Fibroblast of skin of left biceps (primary cell): ENCODE results near the gene MYCBP2.
"Not testable (repeated sequence)": the region's sequence is repeated elsewhere in the genome, so short reads cannot be mapped to it uniquely, and the experiment has no call there.

Experiments used
- DNase-seq, 2 experiments: peaks; one replicate each; pipeline ENCODE4 v3.0.0-alpha.2; 2013; ENCODE audit warnings: low read depth in 2 of 2

MYCBP2 gene

DNA sequence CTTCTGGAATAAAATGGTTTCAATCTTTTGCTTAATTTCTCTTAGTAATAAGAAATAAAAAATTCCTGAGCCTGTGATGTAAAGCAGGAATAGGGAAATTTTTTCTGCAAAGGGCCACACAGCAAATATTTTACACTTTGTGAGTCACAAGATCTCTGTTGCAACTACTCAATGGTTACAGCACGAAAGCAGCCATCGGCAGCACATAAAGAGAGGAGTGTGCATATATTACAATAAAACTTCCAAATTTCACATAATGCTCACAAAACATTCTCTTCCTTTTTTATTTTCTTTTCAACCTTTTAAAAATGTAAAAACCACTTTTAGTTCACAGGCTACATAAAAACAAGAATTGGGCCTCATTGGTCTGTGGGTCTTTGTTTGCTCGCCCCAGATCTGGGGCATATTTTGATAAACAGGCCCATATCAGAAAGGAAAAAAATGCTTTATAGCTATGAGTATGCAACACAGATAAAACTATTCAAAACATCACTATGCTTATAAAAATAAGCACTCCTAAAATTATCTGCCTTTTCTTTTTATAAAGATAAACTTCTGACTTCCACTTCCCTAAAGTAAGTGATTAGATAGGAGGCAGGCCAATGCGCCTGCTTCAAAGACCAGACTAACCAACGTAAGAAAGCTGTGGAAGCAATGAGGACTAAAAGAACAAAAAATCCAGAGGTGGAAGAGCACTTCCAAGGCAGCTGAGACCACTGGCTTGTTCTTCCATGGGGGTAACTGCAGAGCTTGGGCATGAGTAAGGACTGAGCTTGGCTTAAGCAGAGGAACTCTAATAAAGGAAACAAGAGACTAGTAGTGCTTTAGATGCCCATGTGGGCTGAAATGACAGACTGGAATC lies 26.5 kb downstream of the MYCBP2 start:
- DNase-seq = peak; percentile 48 to 50

DNA sequence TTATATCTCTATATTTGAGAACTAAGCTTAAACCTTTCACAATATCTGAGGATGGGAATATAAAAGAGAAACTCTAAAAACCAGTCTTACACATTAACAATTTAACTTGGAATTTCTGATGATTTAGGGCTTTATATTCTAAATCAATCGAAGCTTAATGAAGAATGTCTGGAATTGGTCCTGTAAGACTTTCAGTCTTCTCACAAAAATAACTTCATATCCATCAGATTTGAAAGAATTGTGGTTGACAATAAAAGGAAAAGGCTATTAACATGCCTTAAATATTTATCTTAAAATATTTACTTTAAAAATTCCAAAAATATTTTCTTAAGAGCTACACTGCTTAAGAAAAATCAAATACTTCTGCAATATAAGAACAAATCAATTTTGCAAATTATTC lies 27.3 kb downstream of the MYCBP2 start:
- DNase-seq = no peak

DNA sequence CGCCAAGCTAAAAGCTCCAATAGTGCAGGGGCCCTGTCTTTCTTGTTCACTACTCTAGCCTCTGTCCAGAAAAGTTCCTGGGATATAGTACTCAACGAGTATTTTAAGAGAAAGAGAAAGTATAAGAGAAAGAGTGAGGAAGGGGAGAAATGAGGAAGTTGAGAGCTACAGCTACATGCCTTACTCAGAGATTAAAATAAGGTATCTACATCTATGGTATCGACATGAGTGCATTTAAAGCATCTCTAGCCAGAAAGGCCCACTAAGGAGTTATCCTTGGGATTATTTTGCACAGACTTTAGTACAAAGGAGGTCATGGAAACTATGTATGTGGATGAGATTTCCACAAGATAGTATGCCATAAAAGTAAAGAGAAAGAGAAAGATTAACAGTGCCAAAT lies 28.5 kb downstream of the MYCBP2 start:
- no peak for DNase-seq

DNA sequence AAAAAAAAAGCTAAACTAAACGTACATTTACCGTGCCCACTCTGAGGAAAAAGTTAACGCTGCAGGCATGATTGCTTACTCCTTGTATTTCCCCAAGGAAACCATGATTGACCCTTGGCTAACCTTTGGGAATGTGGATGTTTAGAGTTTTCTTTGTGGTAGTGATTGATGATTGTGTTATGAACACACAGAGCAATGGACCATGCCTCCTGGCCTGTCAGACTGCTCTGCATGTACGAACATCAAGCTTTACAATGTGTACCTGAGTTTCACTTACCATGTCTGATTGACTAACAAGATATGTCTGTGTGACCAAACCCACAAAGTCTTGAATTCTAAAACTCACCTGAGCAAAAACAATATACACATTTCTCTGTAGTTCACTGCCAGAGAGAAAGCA lies 35.1 kb downstream of the MYCBP2 start:
- no peak for DNase-seq

DNA sequence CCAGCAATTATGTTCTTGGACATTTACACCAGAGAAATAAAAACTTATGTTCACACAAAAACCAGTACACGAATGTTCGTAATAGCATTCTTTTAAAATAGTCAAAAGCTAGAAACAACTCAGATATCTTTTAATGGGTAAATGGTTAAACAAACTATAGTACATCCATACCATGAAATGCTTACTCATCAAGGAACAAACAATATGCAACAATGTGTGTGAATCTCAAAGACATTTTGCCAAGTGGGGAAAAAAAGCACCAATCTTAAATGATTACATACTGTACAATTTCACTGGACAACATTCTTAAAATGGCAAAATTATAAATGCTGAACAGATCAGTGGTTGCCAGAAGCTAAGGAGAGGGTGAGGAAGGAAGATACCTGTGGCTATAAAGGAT lies 36.6 kb downstream of the MYCBP2 start:
- DNase-seq = no peak

DNA sequence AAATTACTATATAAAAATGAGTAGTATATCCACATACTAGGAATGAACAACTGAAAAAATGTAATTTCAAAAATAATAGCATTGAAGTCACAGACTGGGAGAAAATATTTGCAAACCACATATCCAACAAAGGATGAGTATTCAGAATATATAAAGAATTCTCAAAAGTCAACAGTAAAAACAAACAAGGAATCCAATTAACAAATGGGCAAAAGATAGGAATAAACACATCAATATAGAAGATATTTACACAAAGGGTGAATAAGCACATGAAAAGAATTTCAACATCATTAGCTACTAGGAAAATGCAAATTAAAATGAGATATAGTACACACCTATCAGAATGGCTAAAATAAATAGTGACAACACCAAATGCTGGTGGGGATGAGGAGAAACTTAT lies 37.0 kb downstream of the MYCBP2 start:
- DNase-seq = no peak

DNA sequence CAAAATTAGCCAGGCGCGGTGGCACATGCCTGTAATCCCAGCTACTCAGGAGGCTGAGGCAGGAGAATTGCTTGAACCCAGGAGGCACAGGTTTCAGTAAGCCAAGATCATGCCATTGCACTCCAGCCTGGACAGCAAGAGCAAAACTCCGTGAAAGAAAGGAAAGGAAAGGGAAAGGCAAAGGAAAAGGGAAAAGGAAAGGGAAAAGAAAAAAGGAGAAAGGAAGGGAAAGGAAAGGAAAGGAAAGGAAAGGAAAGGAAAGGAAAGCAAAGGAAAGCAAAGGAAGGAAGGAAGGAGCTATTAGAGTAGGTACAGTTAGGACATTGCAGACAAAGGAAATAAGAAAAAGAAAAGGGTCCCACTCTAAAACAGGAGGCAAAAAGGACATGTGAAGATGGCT lies 41.3 kb downstream of the MYCBP2 start:
- DNase-seq = not testable (repeated sequence)

DNA sequence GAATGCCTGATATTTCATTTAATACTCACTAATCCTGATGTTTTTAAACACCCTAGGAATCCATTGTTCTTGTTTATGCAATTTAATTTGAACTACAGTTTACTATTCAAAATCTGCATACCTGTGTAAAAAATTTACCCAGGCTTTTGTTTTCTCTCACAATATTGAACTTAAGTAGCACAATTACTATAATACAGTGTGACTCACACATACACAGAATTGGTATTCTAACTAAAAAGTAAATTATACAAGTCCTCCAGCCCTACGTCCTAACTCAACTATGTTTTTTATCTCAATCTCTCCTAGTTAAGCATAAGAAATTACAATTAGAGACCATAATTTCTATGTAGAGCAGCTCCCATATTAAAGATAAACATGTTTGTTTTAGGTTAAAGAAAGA lies 41.8 kb downstream of the MYCBP2 start:
- DNase-seq = no peak

DNA sequence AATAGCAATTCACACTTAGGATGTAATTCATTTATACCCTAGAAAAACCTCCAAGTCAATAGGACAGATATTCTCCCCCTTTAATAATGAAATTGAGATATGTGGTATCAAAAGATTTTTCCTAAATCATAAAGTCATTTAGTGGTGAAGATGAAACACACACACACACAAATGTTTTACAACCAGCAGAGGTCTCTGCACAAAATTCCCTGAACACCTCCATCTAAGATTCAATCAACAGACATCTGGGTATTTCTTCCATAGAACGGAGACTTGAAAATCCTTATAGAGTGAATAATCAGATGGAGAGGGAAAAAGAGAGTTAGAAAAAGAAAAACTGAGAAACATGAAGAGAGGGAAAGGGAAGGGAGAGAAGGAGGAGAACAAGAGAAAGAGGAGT lies 52.8 kb downstream of the MYCBP2 start:
- DNase-seq = no peak

DNA sequence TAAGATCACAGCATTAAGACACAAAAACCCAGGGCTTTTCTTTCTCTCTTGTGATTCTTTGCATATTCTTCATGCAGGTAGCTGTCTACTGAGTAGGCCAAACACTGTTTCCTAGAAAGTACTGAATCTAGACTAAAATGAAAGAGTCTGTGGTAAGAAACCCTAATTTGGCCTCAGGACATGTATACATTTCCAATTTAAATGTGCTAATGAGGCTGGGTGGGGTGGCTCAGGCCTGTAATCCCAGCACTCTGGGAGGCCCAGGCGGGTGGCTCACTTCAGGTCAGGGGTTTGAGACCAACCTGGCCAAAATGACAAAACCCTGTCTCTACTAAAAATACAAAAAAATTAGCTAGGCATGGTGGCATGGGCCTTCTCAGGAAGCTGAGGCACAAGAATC lies 57.8 kb downstream of the MYCBP2 start:
- DNase-seq = no peak

DNA sequence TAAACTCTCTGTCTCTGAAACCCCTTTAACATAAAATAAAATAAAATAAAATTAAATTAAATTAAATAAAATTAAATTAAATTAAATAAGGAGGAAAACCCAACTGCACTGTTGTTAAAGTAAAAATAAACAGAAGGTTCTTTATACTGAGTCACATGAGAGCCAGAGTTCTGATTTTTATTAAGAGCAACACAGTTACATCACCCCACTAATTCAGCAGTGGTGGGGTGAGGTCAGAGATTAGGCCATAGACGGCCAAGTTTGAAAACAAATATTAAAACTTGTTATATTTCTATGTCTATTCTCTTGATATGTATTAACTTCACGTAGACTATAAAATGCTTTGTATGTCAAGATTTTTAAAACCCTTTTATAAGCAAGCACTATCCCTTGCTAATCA lies 59.5 kb downstream of the MYCBP2 start:
- no peak for DNase-seq

DNA sequence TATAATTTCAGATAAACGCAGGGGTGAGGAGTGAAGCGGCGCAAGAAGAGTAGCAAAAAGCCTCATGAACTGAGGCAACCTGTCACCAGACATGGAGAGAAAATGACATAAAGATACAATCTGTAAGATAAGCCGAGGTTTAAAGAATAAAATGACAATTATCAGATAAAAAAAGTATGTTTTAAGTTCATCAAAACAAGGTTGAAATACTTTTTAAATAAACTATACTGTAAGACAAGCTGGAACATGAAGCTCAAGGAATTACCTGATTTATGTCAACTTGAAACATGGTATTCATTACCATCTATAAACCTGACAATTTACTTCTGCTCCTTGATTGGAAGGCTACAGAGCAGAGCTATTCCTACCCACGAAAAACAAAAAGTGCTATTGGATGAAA lies 61.6 kb downstream of the MYCBP2 start:
- no peak for DNase-seq

DNA sequence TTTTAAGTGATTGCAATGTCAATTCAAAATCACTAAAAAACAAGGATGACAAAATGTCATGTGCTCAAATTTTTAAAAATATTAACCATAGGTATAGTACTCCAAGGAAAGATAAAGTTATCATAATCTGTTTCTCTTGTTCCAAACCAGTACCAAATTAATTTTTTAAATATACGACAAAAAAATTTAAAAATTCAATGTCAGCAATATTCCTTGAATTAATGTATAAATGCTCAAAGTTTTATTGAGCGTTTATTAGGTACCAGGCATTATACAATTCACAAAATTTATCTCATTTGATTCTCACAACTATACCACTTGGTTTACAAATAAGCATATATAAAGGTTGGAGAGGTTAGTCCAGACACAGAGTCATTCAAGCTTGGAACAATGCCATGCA lies 64.7 kb downstream of the MYCBP2 start:
- no peak for DNase-seq

DNA sequence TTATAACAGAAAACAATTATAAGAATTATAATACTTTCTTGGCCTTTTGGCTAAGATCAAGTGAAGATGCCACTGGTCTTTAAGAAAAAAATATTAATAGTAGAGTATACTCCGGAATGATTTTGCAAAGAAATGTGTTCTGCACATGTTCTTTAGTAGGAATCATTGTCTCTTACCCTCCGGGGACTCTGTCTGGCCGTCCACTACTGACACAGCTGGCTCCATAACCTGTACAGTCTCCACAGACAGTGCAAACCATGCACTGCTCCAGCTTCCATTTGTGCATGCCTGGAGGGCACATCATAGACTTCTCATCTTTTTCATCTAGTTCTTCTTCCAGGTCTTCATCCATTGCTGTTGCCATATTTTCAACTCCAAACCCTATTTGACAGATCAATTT lies 75.9 kb downstream of the MYCBP2 start:
- no peak for DNase-seq

DNA sequence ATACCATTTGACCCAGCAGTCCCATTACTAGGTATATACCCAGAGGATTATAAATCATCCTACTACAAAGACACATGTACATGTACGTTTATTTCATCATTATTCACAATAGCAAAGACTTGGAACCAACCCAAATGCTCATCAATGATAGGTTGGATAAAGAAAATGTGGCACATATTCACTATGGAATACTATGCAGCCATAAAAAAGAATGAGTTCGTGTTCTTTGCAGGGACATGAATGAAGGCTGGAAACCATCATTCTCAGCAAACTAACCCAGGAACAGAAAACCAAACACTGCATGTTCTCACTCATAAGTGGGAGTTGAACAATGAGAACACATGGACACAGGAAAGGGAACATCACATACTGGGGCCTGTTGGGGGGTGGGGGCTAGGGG lies 81.7 kb downstream of the MYCBP2 start:
- not testable (repeated sequence) for DNase-seq

DNA sequence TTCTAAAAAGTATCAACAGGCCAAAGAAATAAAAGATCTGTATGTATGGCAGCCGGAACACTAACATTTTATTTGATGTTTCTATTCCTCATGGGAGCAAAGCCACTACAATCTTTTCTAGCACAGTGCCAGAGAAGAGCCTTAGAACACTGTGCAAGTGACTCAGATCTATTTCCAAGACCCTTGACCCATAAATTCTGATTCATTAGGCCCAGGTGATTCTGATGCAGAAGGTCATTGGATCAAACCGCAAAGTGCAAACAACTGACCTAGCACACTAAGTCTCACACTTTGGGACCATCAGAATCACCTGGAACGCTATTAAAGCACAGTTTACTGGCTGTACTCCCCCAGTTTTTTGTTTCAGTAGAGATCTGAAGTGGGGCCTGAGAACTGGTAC lies 87.6 kb downstream of the MYCBP2 start:
- DNase-seq = no peak

DNA sequence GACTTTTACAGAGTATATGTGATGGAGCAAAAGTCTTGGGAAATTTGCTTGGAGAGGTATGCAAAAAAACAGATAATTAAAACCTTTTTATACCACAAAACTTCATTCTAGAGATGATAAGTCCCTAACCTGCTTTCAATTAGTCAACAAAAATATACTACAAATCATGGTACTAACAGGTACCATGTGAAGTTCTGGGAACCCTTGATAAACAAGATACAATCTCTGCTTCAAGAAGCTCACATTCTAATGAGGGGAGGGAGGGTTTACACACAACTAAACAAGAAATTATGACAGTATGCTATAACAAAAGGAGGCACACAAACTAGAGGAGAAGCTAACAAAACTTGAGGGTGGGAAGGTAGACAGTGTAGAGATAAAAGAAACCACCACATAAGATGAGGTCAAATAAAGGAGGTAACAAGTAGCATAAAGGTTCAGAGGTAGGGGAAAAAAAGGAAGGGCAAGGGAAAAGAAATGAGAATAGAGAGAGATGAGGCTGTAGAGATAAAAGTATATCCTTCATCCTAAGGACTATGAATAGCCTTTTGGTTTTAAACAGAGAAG lies 91.4 kb downstream of the MYCBP2 start:
- DNase-seq = no peak

DNA sequence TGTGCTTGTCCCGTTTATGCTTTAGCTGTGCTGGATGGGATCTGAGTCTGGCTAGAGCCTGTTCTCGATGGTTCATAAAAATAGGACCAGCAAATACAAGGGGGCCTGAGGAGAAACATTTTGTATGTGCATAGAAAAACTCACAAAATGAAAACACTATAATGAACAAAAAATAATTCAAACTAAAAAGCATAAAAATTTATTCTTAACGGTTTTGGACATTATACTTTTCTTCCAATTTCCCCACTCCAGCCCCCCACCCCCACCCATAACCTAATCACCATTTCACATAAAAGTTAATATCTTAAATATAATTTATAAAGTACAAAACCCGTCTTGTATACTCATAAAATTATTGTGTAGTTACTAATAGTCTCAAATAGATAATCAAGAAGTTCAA lies 93.7 kb downstream of the MYCBP2 start:
- no peak for DNase-seq

DNA sequence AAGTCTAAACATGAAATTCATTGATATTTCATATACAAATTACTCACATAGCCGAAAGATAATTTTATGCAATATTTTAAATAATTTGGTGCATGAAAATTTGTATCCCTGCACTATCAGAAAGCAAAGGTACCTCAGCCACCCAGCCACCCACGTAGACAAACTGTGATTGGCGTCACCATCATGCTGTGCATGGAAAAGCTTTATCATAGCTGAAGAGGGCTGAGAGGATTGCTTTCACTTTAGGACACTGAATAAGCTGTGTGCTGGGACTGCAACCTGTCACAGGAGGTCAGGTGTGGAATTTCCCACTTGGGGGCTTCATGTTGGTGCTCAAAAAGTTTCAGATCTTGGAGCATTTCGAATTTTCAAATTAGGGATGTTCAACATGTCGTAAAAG lies 96.3 kb downstream of the MYCBP2 start:
- no peak for DNase-seq

DNA sequence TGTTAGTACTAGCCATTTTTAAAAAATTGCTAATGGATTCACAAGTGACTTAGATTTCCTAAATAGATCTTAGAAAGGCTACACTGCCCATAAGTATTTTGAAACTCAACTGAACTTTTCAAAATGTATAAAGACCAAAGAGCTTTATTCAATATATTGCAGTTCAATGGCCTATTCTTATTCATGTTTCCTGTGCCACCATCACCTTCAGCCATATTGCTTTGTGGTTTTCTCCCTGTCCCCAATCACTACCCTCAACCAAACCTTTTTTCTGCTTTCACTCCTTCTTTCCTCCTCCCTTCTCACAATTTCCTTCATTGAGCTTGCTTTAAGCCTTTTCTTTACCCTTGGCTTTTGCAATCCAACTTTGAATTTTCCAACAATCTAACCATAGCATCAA lies 100.9 kb downstream of the MYCBP2 start:
- no peak for DNase-seq

DNA sequence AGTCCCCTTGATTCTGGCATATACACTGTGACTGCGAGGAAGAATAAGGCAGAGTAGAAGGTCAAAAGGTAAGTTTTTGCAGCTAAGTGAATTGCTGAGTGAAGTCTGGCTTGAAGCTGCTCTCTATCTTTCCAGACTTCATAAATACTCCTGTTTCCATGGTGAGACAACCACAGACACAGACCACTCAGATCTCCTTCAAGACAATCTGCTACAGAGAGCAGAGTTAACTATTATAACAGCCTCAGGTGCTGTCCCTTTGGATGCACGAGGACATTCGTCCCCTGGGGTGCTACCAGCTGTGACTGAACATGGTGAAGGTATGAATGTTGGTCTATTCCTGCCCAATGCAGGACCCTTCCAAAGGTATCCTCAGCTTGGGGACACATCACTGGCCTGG lies 104.0 kb downstream of the MYCBP2 start:
- no peak for DNase-seq

DNA sequence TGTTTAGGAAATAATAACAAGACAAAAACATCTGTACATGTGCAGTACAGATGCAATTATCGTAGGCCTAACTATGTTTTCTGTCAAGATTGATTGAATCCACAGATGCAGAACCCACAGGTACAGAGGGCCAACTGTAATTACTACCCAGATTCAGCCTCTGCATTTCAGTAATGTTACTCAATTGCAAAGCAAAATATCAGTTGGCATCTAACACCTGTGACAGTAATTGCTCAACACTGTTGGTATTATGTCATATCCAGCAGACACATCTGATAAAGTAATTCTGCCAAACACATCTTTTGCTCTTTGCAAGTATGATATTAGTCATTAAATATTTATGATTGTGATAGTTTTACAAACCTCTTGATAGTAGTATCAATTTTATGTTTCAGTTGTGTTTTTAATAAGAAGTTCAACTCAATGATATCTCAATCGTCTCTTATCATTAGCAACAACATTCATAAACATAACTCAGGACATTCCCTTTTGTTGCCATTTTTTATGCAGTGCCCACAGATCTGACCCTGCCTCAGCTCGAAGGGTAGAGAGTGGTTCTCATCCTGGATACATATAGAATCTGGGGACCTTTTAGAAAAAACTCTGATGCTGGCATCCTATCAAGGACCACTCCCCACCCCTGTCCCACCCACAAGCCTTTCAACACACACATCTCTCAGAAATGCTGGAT lies 104.7 kb downstream of the MYCBP2 start:
- DNase-seq = no peak

DNA sequence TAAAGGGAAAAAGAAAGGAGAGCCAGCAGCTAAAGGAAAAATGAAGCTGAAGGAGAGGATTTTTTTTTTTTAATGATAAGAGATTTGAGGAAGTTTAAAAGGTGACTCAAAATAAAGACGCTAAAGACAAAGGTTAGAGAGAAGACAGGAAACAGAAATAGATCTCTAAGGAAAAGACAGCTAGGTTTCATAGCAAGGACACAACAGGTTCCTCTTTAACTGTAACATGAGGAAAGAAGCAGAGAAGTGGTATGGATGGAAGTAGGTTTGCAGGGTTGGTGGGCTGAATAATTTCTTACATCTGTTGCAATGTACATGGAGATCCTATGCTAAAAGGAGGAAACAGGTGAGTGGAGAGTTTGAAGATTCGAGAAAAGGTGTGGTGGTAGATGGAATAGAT lies 107.5 kb downstream of the MYCBP2 start:
- DNase-seq = no peak
